Activated B cell treated with CpG ODN at 0.5 μM for 24 hours (primary cell): ENCODE data around the gene NRDC. TPM values are rescaled to one million over a fixed set of nuclear protein-coding genes. Genes with fewer than 3 reads are reported as not detected.

ENCODE experiments used
- ATAC-seq: fragments of 200-7000 bp; cut with Tn5 transposase; one replicate; pipeline ENCODE4 v1.10.0; 2021; ENCODE audit warnings: low read depth, mild to moderate bottlenecking, moderate library complexity
- CTCF ChIA-PET: fragments of 350-600 bp; sonication (Branson Sonifier 250); formaldehyde crosslinking; loops from one replicate; lab custom pipeline; 2021; ENCODE audit warnings: antibody characterized with exemption; lab: Charles Lee
- POLR2A ChIA-PET: fragments of 350-600 bp; sonication (Branson Sonifier 250); formaldehyde crosslinking; loops from one replicate; lab custom pipeline; 2021; ENCODE audit warnings: antibody characterized with exemption; lab: Charles Lee
- DNase-seq: peaks from one replicate; pipeline ENCODE4 v3.0.0; 2022
- H3K27ac Mint-ChIP-seq: one replicate; pipeline ENCODE4 v1.8.0; 2020; ENCODE audit warnings: mixed read lengths
- H3K27me3 Mint-ChIP-seq: one replicate; pipeline ENCODE4 v1.8.0; 2021; ENCODE audit warnings: mixed read lengths
- H3K36me3 Mint-ChIP-seq: one replicate; pipeline ENCODE4 v1.8.0; 2021; ENCODE audit warnings: low read depth, mixed read lengths
- H3K4me1 Mint-ChIP-seq: one replicate; pipeline ENCODE4 v1.8.0; 2021; ENCODE audit warnings: mixed read lengths
- H3K4me3 Mint-ChIP-seq: one replicate; pipeline ENCODE4 v1.8.0; 2020; ENCODE audit warnings: mild to moderate bottlenecking, mixed read lengths
- H3K9me3 Mint-ChIP-seq: one replicate; pipeline ENCODE4 v1.8.0; 2020; ENCODE audit warnings: mixed read lengths
- intact Hi-C: fragments of 100-400 bp; cut with micrococcal nuclease; formaldehyde crosslinking; loops from one replicate; pipeline ENCODE4 v1.15.1; 2024
- total RNA-seq: library from RNA; stranded (reverse); gene quantifications from 2 replicates; pipeline ENCODE4 v1.2.3, GENCODE V29; 2022
- TF ChIP-seq, protein P1 (sequence below): fragments of 200-600 bp; IDR thresholded peaks from one replicate; pipeline ENCODE4 v1.8.0; 2022; ENCODE audit warnings: antibody characterized with exemption, mild to moderate bottlenecking

The NRDC gene
- total RNA-seq, 1 donor from 2014 or later = 162 TPM

DNA sequence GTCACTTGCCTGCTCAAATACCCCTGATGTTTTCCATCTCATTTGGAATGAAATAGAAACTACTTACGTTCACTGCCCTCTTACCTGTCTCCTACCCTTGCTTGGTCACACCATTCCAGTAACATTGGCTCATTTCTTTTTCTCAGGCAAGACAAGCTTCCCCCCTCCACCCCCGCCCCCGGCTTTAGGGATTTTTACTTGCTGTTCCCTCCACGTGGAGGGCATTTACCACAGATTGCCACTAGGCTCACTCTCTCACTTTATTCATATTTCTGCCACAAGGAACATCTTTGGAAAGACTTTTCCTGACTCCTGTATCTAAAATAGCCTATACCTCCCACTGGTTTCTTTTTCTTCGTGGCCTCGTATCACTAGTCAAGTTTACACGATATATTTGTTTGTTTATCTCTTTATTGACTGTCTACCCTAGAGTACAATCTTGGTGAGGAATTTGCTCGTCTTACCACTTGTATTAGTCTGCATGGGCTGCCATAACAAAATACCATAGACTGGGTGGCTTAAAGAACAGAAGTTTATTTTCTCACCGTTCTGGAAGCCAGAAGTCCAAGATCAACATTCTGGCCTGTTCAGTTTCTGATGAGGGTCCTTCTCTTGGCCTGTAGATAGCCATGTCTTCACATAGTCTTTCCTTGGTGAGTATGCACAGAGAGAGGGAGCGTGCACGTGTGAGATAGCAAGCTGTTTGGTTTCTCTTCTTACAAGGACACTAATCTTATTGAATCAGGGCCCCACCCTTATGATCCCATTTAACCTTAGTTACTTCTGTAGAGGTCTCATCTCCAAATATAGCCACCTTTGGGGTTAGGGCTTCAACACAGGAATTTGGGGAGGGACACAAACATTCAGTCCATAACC is 126.2 kb downstream of the NRDC start:
- peaks cover 7% of the 10 kb centered on the region for H3K9me3 Mint-ChIP-seq
- no peak overlapping the region for H3K4me3 Mint-ChIP-seq
- no peak for ATAC-seq
- DNase-seq = no peak
- intact Hi-C loops = no loop called here
- H3K4me1 Mint-ChIP-seq = no peaks in the 10 kb centered on the region
- H3K36me3 Mint-ChIP-seq = peaks cover 57% of the 10 kb centered on the region
- H3K27me3 Mint-ChIP-seq = no peaks in the 10 kb centered on the region
- POLR2A ChIA-PET = no interaction called here
- TF ChIP-seq, protein P1, sequence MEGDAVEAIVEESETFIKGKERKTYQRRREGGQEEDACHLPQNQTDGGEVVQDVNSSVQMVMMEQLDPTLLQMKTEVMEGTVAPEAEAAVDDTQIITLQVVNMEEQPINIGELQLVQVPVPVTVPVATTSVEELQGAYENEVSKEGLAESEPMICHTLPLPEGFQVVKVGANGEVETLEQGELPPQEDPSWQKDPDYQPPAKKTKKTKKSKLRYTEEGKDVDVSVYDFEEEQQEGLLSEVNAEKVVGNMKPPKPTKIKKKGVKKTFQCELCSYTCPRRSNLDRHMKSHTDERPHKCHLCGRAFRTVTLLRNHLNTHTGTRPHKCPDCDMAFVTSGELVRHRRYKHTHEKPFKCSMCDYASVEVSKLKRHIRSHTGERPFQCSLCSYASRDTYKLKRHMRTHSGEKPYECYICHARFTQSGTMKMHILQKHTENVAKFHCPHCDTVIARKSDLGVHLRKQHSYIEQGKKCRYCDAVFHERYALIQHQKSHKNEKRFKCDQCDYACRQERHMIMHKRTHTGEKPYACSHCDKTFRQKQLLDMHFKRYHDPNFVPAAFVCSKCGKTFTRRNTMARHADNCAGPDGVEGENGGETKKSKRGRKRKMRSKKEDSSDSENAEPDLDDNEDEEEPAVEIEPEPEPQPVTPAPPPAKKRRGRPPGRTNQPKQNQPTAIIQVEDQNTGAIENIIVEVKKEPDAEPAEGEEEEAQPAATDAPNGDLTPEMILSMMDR = no peak
- CTCF ChIA-PET = no interaction called here
- H3K27ac Mint-ChIP-seq = no peak overlapping the region

- TF ChIP-seq, protein P1 = no peak
- ChIA-PET POLR2A (no interaction called here), CTCF (no interaction called here)
- H3K4me3 Mint-ChIP-seq = no peak overlapping the region
- no peaks in the 10 kb centered on the region for H3K4me1 Mint-ChIP-seq
- intact Hi-C loops = no loop called here
- no peak overlapping the region for H3K27ac Mint-ChIP-seq
- no peaks in the 10 kb centered on the region for H3K27me3 Mint-ChIP-seq
- peaks cover 7% of the 10 kb centered on the region for H3K9me3 Mint-ChIP-seq
- H3K36me3 Mint-ChIP-seq = peaks cover 56% of the 10 kb centered on the region
- DNase-seq (no peak), ATAC-seq (no peak)
Observed at GRCh38 chr1:51750729-51751128, 127.8 kb downstream of the NRDC start.

GRCh38 chr1:51750218-51750617 is 128.3 kb downstream of the NRDC start:
- H3K9me3 Mint-ChIP-seq = peaks cover 7% of the 10 kb centered on the region
- peaks cover 51% of the 10 kb centered on the region for H3K36me3 Mint-ChIP-seq
- H3K4me1 Mint-ChIP-seq = no peaks in the 10 kb centered on the region
- DNase-seq = no peak
- no peaks in the 10 kb centered on the region for H3K27me3 Mint-ChIP-seq
- intact Hi-C loops = no loop called here
- ChIA-PET CTCF (no interaction called here), POLR2A (no interaction called here)
- TF ChIP-seq, protein P1 = no peak
- no peak for ATAC-seq
- H3K4me3 Mint-ChIP-seq = no peak overlapping the region
- H3K27ac Mint-ChIP-seq = no peak overlapping the region

DNA sequence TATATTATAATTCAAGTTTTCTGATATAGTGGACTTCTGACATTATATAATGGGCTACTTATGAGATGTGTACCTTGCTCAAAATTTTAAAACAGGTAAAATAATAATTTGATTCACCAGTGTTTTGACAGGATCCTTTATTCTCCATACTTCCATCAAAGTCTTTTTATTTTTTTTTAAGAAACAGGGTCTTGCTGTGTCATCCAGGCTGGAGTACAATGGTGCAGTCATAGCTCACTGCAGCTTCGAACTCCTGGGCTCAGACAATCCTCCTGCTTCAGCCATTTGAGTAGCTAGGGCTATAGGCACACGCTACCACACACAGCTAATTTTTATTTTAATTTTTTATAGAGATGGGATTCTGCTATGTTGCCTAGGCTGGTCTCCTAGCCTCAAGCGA is 129.4 kb downstream of the NRDC start:
- no peak for ATAC-seq
- POLR2A ChIA-PET = no interaction called here
- Mint-ChIP-seq H3K9me3 (peaks cover 7% of the 10 kb centered on the region), H3K27ac (no peak overlapping the region), H3K4me1 (peaks cover 4% of the 10 kb centered on the region), H3K4me3 (no peak overlapping the region), H3K27me3 (no peaks in the 10 kb centered on the region), H3K36me3 (peaks cover 49% of the 10 kb centered on the region)
- intact Hi-C loops = no loop called here
- DNase-seq = no peak
- CTCF ChIA-PET = no interaction called here
- TF ChIP-seq, protein P1 = no peak

GRCh38 chr1:51745304-51745570 is 133.3 kb downstream of the NRDC start:
- ChIA-PET CTCF (no interaction called here), POLR2A (no interaction called here)

More at GRCh38 chr1:51745304-51745570, 133.3 kb downstream of the NRDC start:
- Mint-ChIP-seq H3K27ac (peak overlapping the region; percentile 5), H3K27me3 (no peaks in the 10 kb centered on the region), H3K36me3 (peaks cover 27% of the 10 kb centered on the region), H3K4me1 (peaks cover 19% of the 10 kb centered on the region), H3K9me3 (no peaks in the 10 kb centered on the region), H3K4me3 (no peak overlapping the region)
- intact Hi-C loops = no loop called here
- TF ChIP-seq, protein P1 = no peak
- DNase-seq = no peak
- ATAC-seq = no peak
